HL-60 (cell line): Measurements from ENCODE around the gene DCLRE1B.

Experiments
- DNase-seq, 2 experiments: peaks; one replicate each; pipeline ENCODE4 v3.0.0-alpha.2; 2010 to 2020; ENCODE audit warnings: low read depth in 1 of 2, low spot score in 1 of 2
- H3K27ac ChIP-seq: fragments of 250-450 bp; sonication (Bioruptor Pico); replicated peaks from 2 replicates; pipeline ENCODE4 v1.5.1; 2020; ENCODE audit warnings: mild to moderate bottlenecking, moderate library complexity
- H3K27me3 ChIP-seq: fragments of 250-450 bp; sonication (Bioruptor Pico); 2 replicates; pipeline ENCODE4 v1.5.1; 2021; ENCODE audit warnings: mild to moderate bottlenecking, moderate library complexity; ENCODE audit not compliant: insufficient read depth, poor library complexity, severe bottlenecking
- H3K4me3 ChIP-seq: replicated peaks from 2 replicates; pipeline ENCODE4 v1.5.1; 2011; ENCODE audit warnings: mild to moderate bottlenecking, control low read depth, low read length; ENCODE audit not compliant: insufficient read depth
- GABPA ChIP-seq: IDR thresholded peaks from 2 replicates; pipeline ENCODE4 v1.6.1; 2012; ENCODE audit warnings: low read depth
- POLR2AphosphoS5 ChIP-seq: IDR thresholded peaks from 2 replicates; pipeline ENCODE4 v1.6.1; 2012; ENCODE audit warnings: low read depth
- SPI1 ChIP-seq: IDR thresholded peaks from 2 replicates; pipeline ENCODE4 v1.6.1; 2012; ENCODE audit warnings: low read depth, mild to moderate bottlenecking, borderline replicate concordance
- TF ChIP-seq, protein P1 (sequence below): IDR thresholded peaks from one replicate; pipeline ENCODE4 v1.5.1; 2011; ENCODE audit warnings: low read length, control low read depth, inconsistent platforms; ENCODE audit not compliant: insufficient read depth
- TF ChIP-seq, protein P2 (sequence below): IDR thresholded peaks from 2 replicates; pipeline ENCODE4 v1.6.1; 2012; ENCODE audit warnings: low read depth; ENCODE audit not compliant: insufficient replicate concordance

The DCLRE1B gene

DNA sequence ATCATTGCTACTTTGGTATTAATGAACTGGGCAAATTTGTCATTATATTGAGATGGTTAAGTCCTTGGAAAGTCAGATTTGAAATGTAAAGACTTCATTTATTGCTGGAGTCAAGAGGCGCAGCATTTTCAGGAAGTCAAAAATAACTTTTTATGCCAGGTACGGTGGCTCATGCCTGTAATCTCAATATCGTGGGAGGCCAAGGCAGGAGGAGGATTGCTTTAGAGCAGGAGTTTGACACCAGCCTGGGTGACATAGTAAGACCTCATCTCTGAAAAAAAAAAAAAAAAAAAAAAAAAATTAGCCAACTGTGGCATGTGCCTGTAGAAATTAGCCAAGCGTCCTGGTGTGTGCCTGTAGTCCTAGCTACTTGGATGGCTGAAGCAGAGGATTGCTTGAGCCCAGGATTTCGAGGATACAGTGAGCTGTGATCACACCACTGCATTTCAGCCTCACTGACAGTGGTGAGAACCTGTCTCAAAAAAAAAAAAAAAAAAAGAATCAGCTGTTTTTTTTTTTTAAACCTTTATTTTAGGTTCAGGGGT, 29.5 kb downstream of the DCLRE1B start:
- DNase-seq, result no peak
- Histone ChIP-seq H3K4me3 (no peak overlapping the region), H3K27ac (peak overlapping the region; percentile 99), H3K27me3 (no peaks in the 10 kb centered on the region)
- no peak for TF ChIP-seq GABPA
- peak; percentile 37; the same call in 1 of the 2 replicates for TF ChIP-seq SPI1

- Histone ChIP-seq H3K27ac (peak overlapping the region; percentile 32; the same call in 1 of the 2 replicates), H3K4me3 (no peak overlapping the region), H3K27me3 (no peaks in the 10 kb centered on the region)
- no peak for DNase-seq
- TF ChIP-seq, protein P1, sequence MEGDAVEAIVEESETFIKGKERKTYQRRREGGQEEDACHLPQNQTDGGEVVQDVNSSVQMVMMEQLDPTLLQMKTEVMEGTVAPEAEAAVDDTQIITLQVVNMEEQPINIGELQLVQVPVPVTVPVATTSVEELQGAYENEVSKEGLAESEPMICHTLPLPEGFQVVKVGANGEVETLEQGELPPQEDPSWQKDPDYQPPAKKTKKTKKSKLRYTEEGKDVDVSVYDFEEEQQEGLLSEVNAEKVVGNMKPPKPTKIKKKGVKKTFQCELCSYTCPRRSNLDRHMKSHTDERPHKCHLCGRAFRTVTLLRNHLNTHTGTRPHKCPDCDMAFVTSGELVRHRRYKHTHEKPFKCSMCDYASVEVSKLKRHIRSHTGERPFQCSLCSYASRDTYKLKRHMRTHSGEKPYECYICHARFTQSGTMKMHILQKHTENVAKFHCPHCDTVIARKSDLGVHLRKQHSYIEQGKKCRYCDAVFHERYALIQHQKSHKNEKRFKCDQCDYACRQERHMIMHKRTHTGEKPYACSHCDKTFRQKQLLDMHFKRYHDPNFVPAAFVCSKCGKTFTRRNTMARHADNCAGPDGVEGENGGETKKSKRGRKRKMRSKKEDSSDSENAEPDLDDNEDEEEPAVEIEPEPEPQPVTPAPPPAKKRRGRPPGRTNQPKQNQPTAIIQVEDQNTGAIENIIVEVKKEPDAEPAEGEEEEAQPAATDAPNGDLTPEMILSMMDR, result no peak
- no peak for TF ChIP-seq SPI1
Observed at GRCh38 chr1:113935176-113935575, 30.1 kb downstream of the DCLRE1B start.

- DNase-seq, result no peak
- TF ChIP-seq GABPA, result no peak
- TF ChIP-seq, protein P1, result no peak
- no peak for TF ChIP-seq POLR2AphosphoS5
- TF ChIP-seq, protein P2, sequence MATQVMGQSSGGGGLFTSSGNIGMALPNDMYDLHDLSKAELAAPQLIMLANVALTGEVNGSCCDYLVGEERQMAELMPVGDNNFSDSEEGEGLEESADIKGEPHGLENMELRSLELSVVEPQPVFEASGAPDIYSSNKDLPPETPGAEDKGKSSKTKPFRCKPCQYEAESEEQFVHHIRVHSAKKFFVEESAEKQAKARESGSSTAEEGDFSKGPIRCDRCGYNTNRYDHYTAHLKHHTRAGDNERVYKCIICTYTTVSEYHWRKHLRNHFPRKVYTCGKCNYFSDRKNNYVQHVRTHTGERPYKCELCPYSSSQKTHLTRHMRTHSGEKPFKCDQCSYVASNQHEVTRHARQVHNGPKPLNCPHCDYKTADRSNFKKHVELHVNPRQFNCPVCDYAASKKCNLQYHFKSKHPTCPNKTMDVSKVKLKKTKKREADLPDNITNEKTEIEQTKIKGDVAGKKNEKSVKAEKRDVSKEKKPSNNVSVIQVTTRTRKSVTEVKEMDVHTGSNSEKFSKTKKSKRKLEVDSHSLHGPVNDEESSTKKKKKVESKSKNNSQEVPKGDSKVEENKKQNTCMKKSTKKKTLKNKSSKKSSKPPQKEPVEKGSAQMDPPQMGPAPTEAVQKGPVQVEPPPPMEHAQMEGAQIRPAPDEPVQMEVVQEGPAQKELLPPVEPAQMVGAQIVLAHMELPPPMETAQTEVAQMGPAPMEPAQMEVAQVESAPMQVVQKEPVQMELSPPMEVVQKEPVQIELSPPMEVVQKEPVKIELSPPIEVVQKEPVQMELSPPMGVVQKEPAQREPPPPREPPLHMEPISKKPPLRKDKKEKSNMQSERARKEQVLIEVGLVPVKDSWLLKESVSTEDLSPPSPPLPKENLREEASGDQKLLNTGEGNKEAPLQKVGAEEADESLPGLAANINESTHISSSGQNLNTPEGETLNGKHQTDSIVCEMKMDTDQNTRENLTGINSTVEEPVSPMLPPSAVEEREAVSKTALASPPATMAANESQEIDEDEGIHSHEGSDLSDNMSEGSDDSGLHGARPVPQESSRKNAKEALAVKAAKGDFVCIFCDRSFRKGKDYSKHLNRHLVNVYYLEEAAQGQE, result no peak
- no peak for TF ChIP-seq SPI1
- H3K4me3 ChIP-seq, result no peak overlapping the region
- H3K27ac ChIP-seq, result peak overlapping the region; percentile 32
- no peaks in the 10 kb centered on the region for H3K27me3 ChIP-seq
Observed at GRCh38 chr1:113935970-113936369, 30.8 kb downstream of the DCLRE1B start.

DNA sequence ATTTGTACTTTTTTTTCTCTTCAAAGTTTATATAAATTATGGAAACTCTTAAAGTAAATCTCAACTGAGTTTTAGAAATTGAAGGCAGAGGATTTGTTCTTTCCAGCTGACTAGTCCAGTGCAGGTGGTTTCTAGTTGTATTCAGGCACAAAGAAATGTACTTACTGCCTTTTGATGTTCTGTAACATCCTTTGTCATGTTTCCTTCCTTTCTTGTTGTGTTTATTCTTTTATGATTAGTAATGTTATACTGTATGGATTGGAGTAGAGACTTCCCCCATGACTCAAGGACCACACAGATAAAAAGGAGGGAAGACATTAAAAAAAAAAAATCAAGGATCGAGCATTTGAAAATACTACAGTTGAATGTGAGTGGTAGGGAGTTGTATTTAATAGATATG, 32.0 kb downstream of the DCLRE1B start:
- TF ChIP-seq GABPA (no peak), POLR2AphosphoS5 (no peak), SPI1 (no peak)
- TF ChIP-seq, protein P1, result no peak
- TF ChIP-seq, protein P2, result no peak
- H3K27ac ChIP-seq, result peak overlapping the region; percentile 32
- H3K4me3 ChIP-seq, result no peak overlapping the region
- DNase-seq, result no peak
- H3K27me3 ChIP-seq, result no peaks in the 10 kb centered on the region
